HepG2 (cell line): ENCODE results near the gene EPB41L2. TPM values are rescaled to one million over a fixed set of nuclear protein-coding genes. Genes with fewer than 3 reads are reported as not detected.

Experiments
- ATAC-seq: fragments of 200-7000 bp; cut with Tn5 transposase; 3 replicates; pipeline ENCODE4 v1.9.1; 2020; ENCODE audit warnings: mild to moderate bottlenecking, moderate library complexity
- BruUV-seq: library from RNA; stranded (reverse); fragments of 400-500 nt; replicated peaks from 2 replicates; lab custom pipeline; 2021; lab: Mats Ljungman, UMichigan
- CTCF ChIA-PET: fragments of 300-600 bp; formaldehyde crosslinking; extraction: SDS; loops from one replicate; lab custom pipeline; 2021; ENCODE audit warnings: low total read pairs, inconsistent platforms, low intra/inter-chr PET ratio; lab: Yijun Ruan, JAX
- POLR2A ChIA-PET: fragments of 350-600 bp; sonication (Branson Sonifier 250); formaldehyde crosslinking; loops from one replicate; lab custom pipeline; 2020; ENCODE audit warnings: antibody characterized with exemption, inconsistent platforms; lab: Yijun Ruan, JAX
- DNase-seq: peaks from one replicate; pipeline ENCODE4 v3.0.0-alpha.2; 2015; ENCODE audit warnings: low spot score
- FAIRE-seq: peaks from 3 replicates; lab custom pipeline; 2011; peaks lifted over from hg19 to GRCh38; lab: Jason Lieb, UNC
- H2AFZ ChIP-seq: one replicate; pipeline ENCODE4 v1.6.1; 2011; ENCODE audit warnings: low read length, inconsistent platforms
- H3K27ac ChIP-seq: fragments of 300-600 bp; 3 replicates; pipeline ENCODE4 v1.8.0; 2011; ENCODE audit warnings: mixed run types, mild to moderate bottlenecking, mixed read lengths, low read length, inconsistent platforms; ENCODE audit not compliant: insufficient read depth; ENCODE audit errors: extremely low read length
- H3K27me3 ChIP-seq, 2 experiments: fragments of 200-600 bp in 1 of 2; 2 replicates in 1 of 2; 3 replicates in 1 of 2; pipeline versions ENCODE4 v1.6.0 to v1.8.0; 2011; ENCODE audit warnings: low read length in 2 of 2, mild to moderate bottlenecking in 2 of 2, moderate library complexity in 2 of 2, inconsistent platforms in 1 of 2; ENCODE audit not compliant: insufficient read depth in 2 of 2, control insufficient read depth in 1 of 2
- H3K36me3 ChIP-seq, 2 experiments: fragments of 200-600 bp in 1 of 2; replicated peaks in 1 of 2; 2 replicates in 1 of 2; 3 replicates in 1 of 2; pipeline versions ENCODE4 v1.5.1 to v1.8.0; 2011; ENCODE audit warnings: low read length in 2 of 2, inconsistent platforms in 1 of 2; ENCODE audit not compliant: insufficient read depth in 2 of 2, control insufficient read depth in 1 of 2
- H3K4me1 ChIP-seq: 2 replicates; pipeline ENCODE4 v1.5.1; 2012; ENCODE audit warnings: low read length, inconsistent platforms; ENCODE audit not compliant: insufficient read depth
- H3K4me2 ChIP-seq: 2 replicates; pipeline ENCODE4 v1.6.0; 2011; ENCODE audit warnings: low read depth, low read length, inconsistent platforms
- H3K4me3 ChIP-seq, 3 experiments: fragments of 200-600 bp in 1 of 3; sonication (generic), shearing (Covaris generic) in 1 of 3; replicated peaks in 1 of 3; 2 replicates each; pipeline ENCODE4 v1.5.1; 2011 to 2016; ENCODE audit warnings: low read length in 3 of 3, inconsistent platforms in 2 of 3, low read depth in 2 of 3, mild to moderate bottlenecking in 2 of 3, control low read depth in 1 of 3, mixed read lengths in 1 of 3; ENCODE audit not compliant: insufficient read depth in 1 of 3
- H3K79me2 ChIP-seq: one replicate; pipeline ENCODE4 v1.6.1; 2011; ENCODE audit warnings: low read length, inconsistent platforms; ENCODE audit not compliant: insufficient read depth
- H3K9ac ChIP-seq: 2 replicates; pipeline ENCODE4 v1.6.0; 2011; ENCODE audit warnings: mild to moderate bottlenecking, low read depth, low read length, inconsistent platforms; ENCODE audit not compliant: insufficient read depth
- H3K9me3 ChIP-seq: 2 replicates; pipeline ENCODE4 v1.5.1; 2012; ENCODE audit warnings: mild to moderate bottlenecking, low read length
- H4K20me1 ChIP-seq: 2 replicates; pipeline ENCODE4 v1.6.0; 2011; ENCODE audit warnings: inconsistent platforms, mild to moderate bottlenecking, low read length, moderate library complexity; ENCODE audit not compliant: insufficient read depth
- AHR ChIP-seq: IDR thresholded peaks from 2 replicates; pipeline ENCODE4 v1.6.1; 2018; ENCODE audit warnings: missing genetic modification reagents, missing compliant biosample characterization
- DNMT1 ChIP-seq: sonication (generic); formaldehyde crosslinking; IDR thresholded peaks from 2 replicates; pipeline ENCODE4 v1.5.1; 2020; ENCODE audit warnings: mild to moderate bottlenecking, missing genetic modification reagents
- ERF ChIP-seq: IDR thresholded peaks from 2 replicates; pipeline ENCODE4 v1.6.1; 2018; ENCODE audit warnings: missing biosample characterization, missing genetic modification reagents
- HDAC2 ChIP-seq: sonication (generic); formaldehyde crosslinking; IDR thresholded peaks from 2 replicates; pipeline ENCODE4 v1.4.0; 2020; ENCODE audit warnings: missing genetic modification reagents
- HOXA9 ChIP-seq: sonication (generic); formaldehyde crosslinking; IDR thresholded peaks from 2 replicates; pipeline ENCODE4 v1.8.1; 2022; ENCODE audit warnings: missing genetic modification reagents, mild to moderate bottlenecking, moderate library complexity, borderline replicate concordance
- JDP2 ChIP-seq: sonication (generic); formaldehyde crosslinking; IDR thresholded peaks from 2 replicates; pipeline ENCODE4 v1.8.1; 2022; ENCODE audit warnings: missing genetic modification reagents, borderline replicate concordance
- SP1 ChIP-seq, 2 experiments: fragments of 450-650 bp in 1 of 2; sonication (generic) in 1 of 2; formaldehyde crosslinking in 1 of 2; IDR thresholded peaks; 2 replicates each; pipeline versions ENCODE4 v1.4.0 to v1.6.1; 2016 to 2020; ENCODE audit warnings: missing genetic modification reagents in 1 of 2
- SSRP1 ChIP-seq: IDR thresholded peaks from 2 replicates; pipeline ENCODE4 v1.6.1; 2016; ENCODE audit warnings: control low read depth
- YY1 ChIP-seq: IDR thresholded peaks from 2 replicates; pipeline ENCODE4 v1.6.1; 2011; ENCODE audit warnings: low read length, low read depth, moderate library complexity, mild to moderate bottlenecking; ENCODE audit not compliant: insufficient read depth, insufficient replicate concordance
- ZNF235 ChIP-seq: sonication (generic); formaldehyde crosslinking; IDR thresholded peaks from 2 replicates; pipeline ENCODE4 v1.8.1; 2023; ENCODE audit warnings: mild to moderate bottlenecking, missing genetic modification reagents, borderline replicate concordance
- ZNF501 ChIP-seq: sonication (generic); formaldehyde crosslinking; IDR thresholded peaks from 2 replicates; pipeline ENCODE4 v1.5.1; 2020; ENCODE audit warnings: mild to moderate bottlenecking, moderate library complexity, missing genetic modification reagents
- ZNF572 ChIP-seq: sonication (generic); formaldehyde crosslinking; IDR thresholded peaks from 2 replicates; pipeline ENCODE4 v1.5.1; 2020; ENCODE audit warnings: mild to moderate bottlenecking, missing genetic modification reagents
- ZNF574 ChIP-seq: sonication (generic); formaldehyde crosslinking; IDR thresholded peaks from 2 replicates; pipeline ENCODE4 v1.4.0; 2020; ENCODE audit warnings: missing genetic modification reagents
- ZNF790 ChIP-seq: sonication (generic); formaldehyde crosslinking; IDR thresholded peaks from 2 replicates; pipeline ENCODE4 v1.8.0; 2022; ENCODE audit warnings: missing genetic modification reagents, mild to moderate bottlenecking, borderline replicate concordance
- ZSCAN9 ChIP-seq: IDR thresholded peaks from 2 replicates; pipeline ENCODE4 v1.6.1; 2016; ENCODE audit warnings: borderline replicate concordance
- in situ Hi-C: cut with HindIII; loops from 2 replicates; pipeline ENCODE4 v1.10.0; 2017; ENCODE audit warnings: low pct_unique_long_range_greater_than_20kb; ENCODE audit not compliant: extremely low pct_ligation_motif_present
- intact Hi-C: fragments of 100-400 bp; cut with micrococcal nuclease; formaldehyde crosslinking; loops from one replicate; pipeline ENCODE4 v1.10.0; 2022; ENCODE audit not compliant: unreplicated experiment
- polyA plus RNA-seq, 8 experiments: library from polyadenylated mRNA; depleted of rRNA in 3 of 8; stranded (reverse) in 7 of 8; unstranded in 1 of 8; fragments of >200 nt; fragmentation: Illumina TruSeq in 4 of 8; extraction: Trizol in 4 of 8; gene quantifications; 2 replicates each; pipeline versions ENCODE4 v1.2.1 to v1.2.3, GENCODE V29; 2011 to 2016; ENCODE audit warnings: low read depth in 4 of 8, missing spikeins in 1 of 8, mixed read lengths in 1 of 8; ENCODE audit not compliant: insufficient read depth in 1 of 8
- total RNA-seq, 5 experiments: library from RNA; depleted of rRNA; stranded (reverse); fragments of >200 nt; fragmentation: Illumina TruSeq; extraction: Trizol; gene quantifications; 2 replicates each; pipeline ENCODE4 v1.2.3, GENCODE V29; 2016; ENCODE audit warnings: low read depth in 1 of 5
- TF ChIP-seq, protein P1 (sequence below): sonication (generic); formaldehyde crosslinking; IDR thresholded peaks from 2 replicates; pipeline ENCODE4 v1.8.0; 2023; ENCODE audit warnings: mild to moderate bottlenecking, missing genetic modification reagents

EPB41L2 gene
- total and polyA plus RNA-seq, 2 of the 13 experiments (the other 11 are each of a cell fraction or from before 2014, with no cell fraction given) = 41.7 to 56.4 TPM

GRCh38 chr6:130908188-130908587 is 154.9 kb downstream of the EPB41L2 start:
- no peak overlapping the region for H3K27ac ChIP-seq
- in situ Hi-C loops = no loop called here
- H3K9ac ChIP-seq = no peak overlapping the region
- no peaks in the 10 kb centered on the region for H3K27me3 ChIP-seq
- peaks cover 11% of the 10 kb centered on the region for H3K4me1 ChIP-seq
- CTCF ChIA-PET = no interaction called here
- TF ChIP-seq ZSCAN9 (CRISPR knock-in tag) (no peak), YY1 (no peak), DNMT1 (CRISPR knock-in tag) (no peak), ZNF790 (CRISPR knock-in tag) (no peak), ERF (CRISPR knock-in tag) (no peak), AHR (CRISPR knock-in tag) (no peak), HDAC2 (CRISPR knock-in tag) (no peak), ZNF501 (no peak), JDP2 (no peak), SP1 (IDR thresholded peaks at IDR 0.05) (no peak), SP1 (CRISPR knock-in tag; IDR thresholded peaks at IDR 0.05) (no peak), HOXA9 (no peak), SSRP1 (CRISPR knock-in tag) (no peak), ZNF572 (CRISPR knock-in tag) (no peak), ZNF574 (CRISPR knock-in tag) (no peak), ZNF235 (no peak)
- TF ChIP-seq, protein P1, sequence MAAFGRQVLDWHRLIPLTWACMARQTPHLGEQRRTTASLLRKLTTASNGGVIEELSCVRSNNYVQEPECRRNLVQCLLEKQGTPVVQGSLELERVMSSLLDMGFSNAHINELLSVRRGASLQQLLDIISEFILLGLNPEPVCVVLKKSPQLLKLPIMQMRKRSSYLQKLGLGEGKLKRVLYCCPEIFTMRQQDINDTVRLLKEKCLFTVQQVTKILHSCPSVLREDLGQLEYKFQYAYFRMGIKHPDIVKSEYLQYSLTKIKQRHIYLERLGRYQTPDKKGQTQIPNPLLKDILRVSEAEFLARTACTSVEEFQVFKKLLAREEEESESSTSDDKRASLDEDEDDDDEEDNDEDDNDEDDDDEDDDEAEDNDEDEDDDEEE (CRISPR knock-in tag) = no peak
- TF ChIP-seq, all 625 proteins: peak for 0
- no peaks in the 10 kb centered on the region for H3K79me2 ChIP-seq
- no peaks in the 10 kb centered on the region for H3K9me3 ChIP-seq
- FAIRE-seq (no peak), DNase-seq (no peak), ATAC-seq (no peak)
- no peak overlapping the region for H3K4me2 ChIP-seq
- H3K4me3 ChIP-seq = no peak overlapping the region
- no TSS peak for BruUV-seq
- H3K36me3 ChIP-seq = no peaks in the 10 kb centered on the region; a peak in 1 of 5 replicates
- intact Hi-C loops = no loop called here
- no peak overlapping the region for H2AFZ ChIP-seq
- POLR2A ChIA-PET = no interaction called here
- no peaks in the 10 kb centered on the region for H4K20me1 ChIP-seq
